ACC112 (cell line): ENCODE measurements around the gene ADAMTSL1.

Source experiments
- H2AFZ ChIP-seq: fragments of 200-600 bp; sonication (generic); one replicate; pipeline ENCODE4 v1.6.0; 2017; ENCODE audit warnings: antibody characterized with exemption, low read length; ENCODE audit not compliant: unreplicated experiment
- H3K27ac ChIP-seq: fragments of 200-600 bp; sonication (generic); 2 replicates; pipeline ENCODE4 v1.5.1; 2014; ENCODE audit warnings: low read depth, mild to moderate bottlenecking, antibody characterized with exemption, low read length, moderate library complexity
- H3K27me3 ChIP-seq: fragments of 200-600 bp; sonication (generic); 2 replicates; pipeline ENCODE4 v1.6.1; 2014; ENCODE audit warnings: mild to moderate bottlenecking, antibody characterized with exemption, low read length, moderate library complexity, mixed read lengths; ENCODE audit not compliant: insufficient read depth
- H3K36me3 ChIP-seq: fragments of 200-600 bp; sonication (generic); 2 replicates; pipeline ENCODE4 v1.6.1; 2016; ENCODE audit warnings: mild to moderate bottlenecking, antibody characterized with exemption, low read length, moderate library complexity, mixed read lengths; ENCODE audit not compliant: insufficient read depth
- H3K4me1 ChIP-seq: fragments of 200-600 bp; sonication (generic); one replicate; pipeline ENCODE4 v1.6.1; 2016; ENCODE audit warnings: low read length, mixed read lengths; ENCODE audit not compliant: insufficient read depth, unreplicated experiment, control insufficient read depth
- H3K4me3 ChIP-seq: fragments of 200-600 bp; sonication (generic); 2 replicates; pipeline ENCODE4 v1.5.1; 2014; ENCODE audit warnings: mild to moderate bottlenecking, low read depth, low read length
- H3K79me2 ChIP-seq: fragments of 200-600 bp; sonication (generic); one replicate; pipeline ENCODE4 v1.6.0; 2016; ENCODE audit warnings: low read length; ENCODE audit not compliant: control insufficient read depth, unreplicated experiment, insufficient read depth

The ADAMTSL1 gene

GRCh38 chr9:18748251-18748701 lies 274.3 kb downstream of the ADAMTSL1 start:
- H3K27ac ChIP-seq, result no peak overlapping the region
- no peaks in the 10 kb centered on the region for H3K4me1 ChIP-seq
- no peaks in the 10 kb centered on the region; the same call in 1 of the 2 replicates for H3K36me3 ChIP-seq
- no peaks in the 10 kb centered on the region for H3K27me3 ChIP-seq
- no peaks in the 10 kb centered on the region for H3K79me2 ChIP-seq
- H3K4me3 ChIP-seq, result no peak overlapping the region
- H2AFZ ChIP-seq, result no peak overlapping the region

- Histone ChIP-seq H3K27me3 (no peaks in the 10 kb centered on the region), H3K79me2 (no peaks in the 10 kb centered on the region), H3K36me3 (no peaks in the 10 kb centered on the region; the same call in 1 of the 2 replicates), H3K4me1 (no peaks in the 10 kb centered on the region), H3K4me3 (no peak overlapping the region), H2AFZ (no peak overlapping the region), H3K27ac (no peak overlapping the region)
Observed at GRCh38 chr9:18749711-18750110, 275.8 kb downstream of the ADAMTSL1 start.

GRCh38 chr9:18753904-18754303 lies 280.0 kb downstream of the ADAMTSL1 start:
- Histone ChIP-seq H3K27me3 (no peaks in the 10 kb centered on the region), H3K36me3 (peaks cover 7% of the 10 kb centered on the region; the same call in 1 of the 2 replicates), H2AFZ (no peak overlapping the region), H3K4me1 (no peaks in the 10 kb centered on the region), H3K27ac (no peak overlapping the region), H3K4me3 (no peak overlapping the region), H3K79me2 (no peaks in the 10 kb centered on the region)

- no peaks in the 10 kb centered on the region for H3K4me1 ChIP-seq
- H3K27ac ChIP-seq, result no peak overlapping the region
- no peak overlapping the region for H3K4me3 ChIP-seq
- no peaks in the 10 kb centered on the region for H3K79me2 ChIP-seq
- peaks cover 7% of the 10 kb centered on the region; the same call in 1 of the 2 replicates for H3K36me3 ChIP-seq
- H2AFZ ChIP-seq, result no peak overlapping the region
- H3K27me3 ChIP-seq, result no peaks in the 10 kb centered on the region
Observed at GRCh38 chr9:18754537-18754936, 280.6 kb downstream of the ADAMTSL1 start.

- H3K4me1 ChIP-seq, result no peaks in the 10 kb centered on the region
- no peak overlapping the region for H2AFZ ChIP-seq
- no peaks in the 10 kb centered on the region for H3K79me2 ChIP-seq
- no peaks in the 10 kb centered on the region for H3K27me3 ChIP-seq
- H3K4me3 ChIP-seq, result no peak overlapping the region
- peaks cover 7% of the 10 kb centered on the region; the same call in 1 of the 2 replicates for H3K36me3 ChIP-seq
- H3K27ac ChIP-seq, result no peak overlapping the region
Observed at GRCh38 chr9:18755263-18755662, 281.3 kb downstream of the ADAMTSL1 start.

- no peaks in the 10 kb centered on the region for H3K4me1 ChIP-seq
- no peak overlapping the region for H2AFZ ChIP-seq
- H3K36me3 ChIP-seq, result peaks cover 7% of the 10 kb centered on the region; the same call in 1 of the 2 replicates
- no peaks in the 10 kb centered on the region for H3K27me3 ChIP-seq
- no peak overlapping the region for H3K27ac ChIP-seq
- H3K79me2 ChIP-seq, result no peaks in the 10 kb centered on the region
- no peak overlapping the region for H3K4me3 ChIP-seq
Observed at GRCh38 chr9:18756712-18757125, 282.8 kb downstream of the ADAMTSL1 start.

GRCh38 chr9:18759827-18760226 lies 285.9 kb downstream of the ADAMTSL1 start:
- Histone ChIP-seq H3K4me3 (no peak overlapping the region), H3K36me3 (peaks cover 6% of the 10 kb centered on the region; the same call in 1 of the 2 replicates), H3K79me2 (no peaks in the 10 kb centered on the region), H3K27me3 (no peaks in the 10 kb centered on the region), H3K4me1 (no peaks in the 10 kb centered on the region), H2AFZ (no peak overlapping the region), H3K27ac (no peak overlapping the region)

- H2AFZ ChIP-seq, result no peak overlapping the region
- H3K4me1 ChIP-seq, result no peaks in the 10 kb centered on the region
- no peak overlapping the region for H3K27ac ChIP-seq
- H3K79me2 ChIP-seq, result no peaks in the 10 kb centered on the region
- no peaks in the 10 kb centered on the region for H3K36me3 ChIP-seq
- H3K4me3 ChIP-seq, result no peak overlapping the region
- H3K27me3 ChIP-seq, result no peaks in the 10 kb centered on the region
Observed at GRCh38 chr9:18761742-18762300, 287.9 kb downstream of the ADAMTSL1 start.

GRCh38 chr9:18766989-18767550 lies 293.1 kb downstream of the ADAMTSL1 start:
- Histone ChIP-seq H3K27me3 (no peaks in the 10 kb centered on the region), H2AFZ (no peak overlapping the region), H3K79me2 (no peaks in the 10 kb centered on the region), H3K4me1 (no peaks in the 10 kb centered on the region), H3K36me3 (no peaks in the 10 kb centered on the region), H3K27ac (no peak overlapping the region), H3K4me3 (no peak overlapping the region)

- H3K27ac ChIP-seq, result no peak overlapping the region
- H2AFZ ChIP-seq, result no peak overlapping the region
- H3K4me3 ChIP-seq, result no peak overlapping the region
Observed at GRCh38 chr9:18768951-18769622, 295.1 kb downstream of the ADAMTSL1 start.

More at GRCh38 chr9:18768951-18769622, 295.1 kb downstream of the ADAMTSL1 start:
- no peaks in the 10 kb centered on the region for H3K4me1 ChIP-seq
- 0 out of 2 replicates have a peak, but pooled peaks cover 4% of the 10 kb centered on the region for H3K36me3 ChIP-seq
- no peaks in the 10 kb centered on the region for H3K79me2 ChIP-seq
- H3K27me3 ChIP-seq, result no peaks in the 10 kb centered on the region
